Ovary (tissue), 9 donors: ENCODE measurements around the gene FRMD4A. TPM values are rescaled to one million over a fixed set of nuclear protein-coding genes. Genes with fewer than 3 reads are reported as not detected.

ENCODE experiments used
- DNase-seq, 5 donors: peaks; one replicate each; pipeline ENCODE4 v3.0.0-alpha.2; 2019 to 2020
- H3K27ac ChIP-seq, 2 donors: fragments of 200-600 bp; one replicate each; pipeline versions ENCODE4 v1.5.1 to v1.8.0; 2019 to 2022
- H3K27me3 ChIP-seq: fragments of 200-600 bp; one replicate; pipeline ENCODE4 v1.8.0; 2022
- H3K36me3 ChIP-seq: fragments of 200-600 bp; sonication (generic); one replicate; pipeline ENCODE4 v1.5.1; 2019
- H3K4me1 ChIP-seq: one replicate; pipeline ENCODE4 v1.8.1; 2013; ENCODE audit warnings: mild to moderate bottlenecking, moderate library complexity; ENCODE audit not compliant: insufficient read depth
- H3K4me3 ChIP-seq: fragments of 200-600 bp; sonication (generic); one replicate; pipeline ENCODE4 v1.5.1; 2017
- H3K9me3 ChIP-seq, 2 donors: fragments of 200-600 bp in 1 of 2; sonication (generic) in 1 of 2; one replicate each; pipeline versions ENCODE4 v1.5.1 to v1.8.1; 2013 to 2019; ENCODE audit warnings: mild to moderate bottlenecking in 1 of 2, moderate library complexity in 1 of 2
- EP300 ChIP-seq: sonication (generic); formaldehyde crosslinking; IDR thresholded peaks from one replicate; pipeline ENCODE4 v1.6.1; 2017; ENCODE audit warnings: antibody characterized with exemption
- POLR2A ChIP-seq: fragments of 450-650 bp; IDR thresholded peaks from one replicate; pipeline ENCODE4 v1.6.1; 2017; ENCODE audit warnings: antibody characterized with exemption, mild to moderate bottlenecking, moderate library complexity
- WGBS, 3 donors: extraction: QIAGEN DNeasy Blood & Tissue Kit in 1 of 3; methylation state at CpG; one replicate each; pipeline versions ENCODE4 v1.1.5 to v1.1.7; 2013 to 2017; 5-methylcytosine and 5-hydroxymethylcytosine counted together
- intact Hi-C, 4 donors: fragments of 100-400 bp; cut with DNase I; formaldehyde crosslinking; loops; one replicate each; pipeline versions ENCODE4 v1.11.0 to v1.15.1; 2022 to 2023
- polyA plus RNA-seq, 2 donors: library from polyadenylated mRNA; stranded (reverse); fragments of 200-250 nt in 1 of 2; fragments of 350-450 nt in 1 of 2; fragmentation: Illumina TruSeq in 1 of 2; extraction: RNeasy Lipid Tissue Mini Kit (QIAGEN cat#74804) in 1 of 2; gene quantifications; one replicate each; pipeline ENCODE4 v1.2.3, GENCODE V29; 2013 to 2014
- total RNA-seq, 7 donors: library from RNA; depleted of rRNA in 2 of 7; stranded (reverse); fragments of >200 nt in 2 of 7; fragmentation: NEBNext Ultra II Directional in 3 of 7; extraction: Animal tissue kit (Norgen Biotek cat#: 25700) in 3 of 7; gene quantifications; one replicate each; pipeline versions ENCODE4 v1.1.0 to v1.2.4, GENCODE V29; 2016 to 2023
- TF ChIP-seq, protein P1 (sequence below), 3 donors: fragments of 450-650 bp in 2 of 3; fragments of 200-600 bp in 1 of 3; IDR thresholded peaks; one replicate each; pipeline versions ENCODE4 v1.5.1 to v1.8.0; 2016 to 2022; ENCODE audit warnings: antibody characterized with exemption in 3 of 3, mild to moderate bottlenecking in 1 of 3
- donor health status: DM: no; HTN: no; CAD: no; lungs with moderate emphysema.
- donor health status: DM: no; HTN: no; CAD: no.
- donor health status: Bipolar disorder and iron deficiency.
- donor health status: DM: yes; HTN: yes; CAD: no.
- donor health status: DM: no; HTN: no; CAD: no.
- donor health status: DM: yes; HTN: yes; CAD: no.

The FRMD4A gene
- total and polyA plus RNA-seq, 9 donors, result 5.5 to 24.7 (median 11.3) TPM

DNA sequence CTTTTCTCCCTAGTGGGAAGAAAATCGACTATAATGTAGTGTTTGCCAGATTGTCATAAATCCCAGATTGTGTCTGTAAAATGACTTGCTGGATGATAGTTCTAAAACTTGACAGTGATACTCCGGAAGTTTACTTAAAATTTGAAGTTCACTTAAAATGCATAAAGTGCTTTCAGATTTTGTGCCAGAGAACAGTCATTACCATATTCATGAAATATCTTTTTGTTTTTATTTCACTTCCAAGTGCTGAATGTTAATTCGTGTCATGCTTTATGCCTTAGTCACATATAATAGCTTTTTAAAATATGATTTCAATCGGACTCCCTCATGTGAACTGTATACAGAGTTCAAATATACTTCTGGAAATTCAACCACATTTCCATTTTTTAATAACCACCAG lies 713.6 kb downstream of the FRMD4A start:
- H3K27me3 ChIP-seq, result no peaks in the 10 kb centered on the region
- intact Hi-C loops, result loop anchor here in 1 of 4 donors (10.0 kb wide), 1 partner anchor 158 kb away; no protein-coding TSS in a partner anchor
- TF ChIP-seq, protein P1, sequence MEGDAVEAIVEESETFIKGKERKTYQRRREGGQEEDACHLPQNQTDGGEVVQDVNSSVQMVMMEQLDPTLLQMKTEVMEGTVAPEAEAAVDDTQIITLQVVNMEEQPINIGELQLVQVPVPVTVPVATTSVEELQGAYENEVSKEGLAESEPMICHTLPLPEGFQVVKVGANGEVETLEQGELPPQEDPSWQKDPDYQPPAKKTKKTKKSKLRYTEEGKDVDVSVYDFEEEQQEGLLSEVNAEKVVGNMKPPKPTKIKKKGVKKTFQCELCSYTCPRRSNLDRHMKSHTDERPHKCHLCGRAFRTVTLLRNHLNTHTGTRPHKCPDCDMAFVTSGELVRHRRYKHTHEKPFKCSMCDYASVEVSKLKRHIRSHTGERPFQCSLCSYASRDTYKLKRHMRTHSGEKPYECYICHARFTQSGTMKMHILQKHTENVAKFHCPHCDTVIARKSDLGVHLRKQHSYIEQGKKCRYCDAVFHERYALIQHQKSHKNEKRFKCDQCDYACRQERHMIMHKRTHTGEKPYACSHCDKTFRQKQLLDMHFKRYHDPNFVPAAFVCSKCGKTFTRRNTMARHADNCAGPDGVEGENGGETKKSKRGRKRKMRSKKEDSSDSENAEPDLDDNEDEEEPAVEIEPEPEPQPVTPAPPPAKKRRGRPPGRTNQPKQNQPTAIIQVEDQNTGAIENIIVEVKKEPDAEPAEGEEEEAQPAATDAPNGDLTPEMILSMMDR (IDR thresholded peaks at IDR 0.05), result no peak
- H3K27ac ChIP-seq, result no peak overlapping the region
- H3K9me3 ChIP-seq, result no peaks in the 10 kb centered on the region
- no peak overlapping the region for H3K4me3 ChIP-seq
- no peaks in the 10 kb centered on the region for H3K4me1 ChIP-seq
- WGBS, 3 donors, result 70 to 85% (median 76%) methylated on average over 4 of the region's 4 CpGs
- no peaks in the 10 kb centered on the region for H3K36me3 ChIP-seq
- no peak for DNase-seq

DNA sequence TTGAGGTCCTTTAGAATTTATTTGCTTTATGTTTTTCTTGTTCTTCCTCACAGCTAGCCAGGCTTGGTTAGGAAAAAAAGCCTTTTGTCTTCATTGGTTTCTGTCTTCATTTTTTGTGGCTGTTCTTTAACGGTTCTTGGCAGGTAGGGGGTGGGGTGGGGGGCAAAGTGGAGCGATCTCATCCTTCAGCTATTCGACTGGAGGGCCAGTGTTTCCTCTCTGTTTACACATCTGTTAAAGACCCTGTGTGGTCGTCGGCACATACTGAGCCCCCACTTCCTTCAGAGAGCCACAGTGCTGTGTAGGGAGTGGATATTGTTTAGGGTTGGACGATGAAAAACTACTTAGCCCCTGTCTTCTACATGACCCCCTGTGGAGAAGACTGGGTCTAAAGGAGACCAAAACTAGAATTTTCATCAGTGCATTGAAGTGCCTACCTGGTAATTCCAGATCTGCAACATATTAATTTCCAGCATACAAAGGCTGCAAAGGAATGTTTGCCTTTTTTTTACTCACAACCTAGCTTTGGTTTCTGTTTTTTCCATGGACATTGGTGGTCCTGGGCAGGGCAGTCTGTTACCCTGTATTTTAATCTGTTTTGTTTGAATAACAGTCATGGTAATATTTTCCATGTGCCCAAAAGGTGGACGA lies 714.9 kb downstream of the FRMD4A start:
- Histone ChIP-seq H3K4me3 (no peak overlapping the region), H3K27me3 (no peaks in the 10 kb centered on the region), H3K9me3 (no peaks in the 10 kb centered on the region), H3K4me1 (no peaks in the 10 kb centered on the region), H3K27ac (no peak overlapping the region), H3K36me3 (no peaks in the 10 kb centered on the region)
- WGBS, 3 donors, result 56 to 60% (median 59%) methylated on average over 7 of the region's 7 CpGs
- intact Hi-C loops, result loop anchor here in 1 of 4 donors (10.0 kb wide), 1 partner anchor 159 kb away; no protein-coding TSS in a partner anchor
- DNase-seq, result no peak
- TF ChIP-seq POLR2A, result no peak
- TF ChIP-seq EP300, result no peak
- TF ChIP-seq, protein P1 (IDR thresholded peaks at IDR 0.05), result no peak

DNA sequence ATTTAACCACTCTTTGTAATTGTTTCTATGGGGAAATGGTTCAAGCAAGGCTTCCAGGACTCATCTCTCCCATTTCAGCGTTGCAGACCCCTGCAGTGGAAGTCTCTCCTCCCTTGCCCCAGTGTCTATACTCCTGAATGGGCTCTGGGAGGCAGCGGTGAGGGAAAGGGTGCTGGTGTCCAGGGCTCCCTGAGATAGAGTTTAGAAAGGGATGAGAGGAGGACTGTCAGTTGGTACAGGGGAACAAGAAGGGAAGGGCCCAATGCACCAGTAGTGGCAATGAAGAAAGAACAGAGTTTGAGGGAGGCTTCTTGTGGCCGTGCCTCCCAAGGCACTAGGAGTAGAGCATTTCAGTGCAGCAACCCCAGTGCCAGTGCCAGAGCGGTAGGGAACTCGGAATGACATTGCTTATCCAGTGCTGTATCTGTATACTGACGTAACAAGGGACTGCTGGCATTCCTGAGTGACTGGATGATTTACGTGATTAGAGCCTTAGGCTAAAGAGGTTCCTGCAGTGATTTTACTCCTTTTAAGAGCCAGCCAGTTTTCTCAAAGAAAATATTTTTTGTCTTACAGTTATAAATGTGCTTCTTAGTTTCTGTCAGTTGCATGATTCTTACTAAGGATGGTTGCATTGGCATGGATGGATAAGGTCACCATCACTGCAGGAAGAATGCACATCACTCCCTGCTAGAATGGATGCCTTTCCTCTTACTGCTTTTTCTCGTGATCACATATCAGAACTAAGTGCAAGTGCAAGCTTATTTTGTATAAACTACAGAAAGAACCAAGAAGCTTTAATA lies 716.0 kb downstream of the FRMD4A start:
- Histone ChIP-seq H3K36me3 (no peaks in the 10 kb centered on the region), H3K4me3 (no peak overlapping the region), H3K9me3 (no peaks in the 10 kb centered on the region), H3K27ac (no peak overlapping the region), H3K4me1 (no peaks in the 10 kb centered on the region), H3K27me3 (no peaks in the 10 kb centered on the region)
- intact Hi-C loops, result loop anchor here in 1 of 4 donors (10.0 kb wide), 1 partner anchor 160 kb away; no protein-coding TSS in a partner anchor
- DNase-seq, result no peak
- WGBS, 3 donors, result 73 to 84% (median 79%) methylated on average over 8 of the region's 8 CpGs
- no peak for TF ChIP-seq EP300
- TF ChIP-seq, protein P1 (IDR thresholded peaks at IDR 0.05), result no peak
- TF ChIP-seq POLR2A, result no peak

DNA sequence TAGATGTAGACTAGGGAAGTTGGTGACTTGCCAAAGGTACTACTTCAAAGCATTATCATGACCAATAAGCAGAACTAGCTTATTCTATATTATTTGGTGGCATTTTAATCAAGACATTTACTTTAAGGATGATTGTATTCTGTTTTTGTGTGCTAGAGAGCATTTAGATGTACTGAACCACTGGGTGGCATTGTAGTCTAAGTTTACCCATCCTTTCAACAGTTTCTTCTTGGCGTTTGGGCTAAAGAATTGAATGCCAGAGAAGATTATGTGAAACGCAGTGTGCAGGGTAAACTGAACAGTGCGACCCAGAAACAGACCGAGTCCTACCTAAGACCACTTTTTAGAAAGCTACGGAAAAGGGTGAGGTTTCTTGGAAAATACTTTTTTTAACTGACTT lies 717.2 kb downstream of the FRMD4A start:
- H3K36me3 ChIP-seq, result no peaks in the 10 kb centered on the region
- H3K27ac ChIP-seq, result no peak overlapping the region
- no peaks in the 10 kb centered on the region for H3K9me3 ChIP-seq
- H3K4me3 ChIP-seq, result no peak overlapping the region
- intact Hi-C loops, result loop anchor here in 1 of 4 donors (10.0 kb wide), 1 partner anchor 161 kb away; no protein-coding TSS in a partner anchor
- no peaks in the 10 kb centered on the region for H3K27me3 ChIP-seq
- TF ChIP-seq POLR2A (no peak), EP300 (no peak)
- TF ChIP-seq, protein P1 (IDR thresholded peaks at IDR 0.05), result no peak
- WGBS, 3 donors, result 22 to 27% (median 22%) methylated on average over 5 of the region's 5 CpGs
- no peak for DNase-seq
- H3K4me1 ChIP-seq, result no peaks in the 10 kb centered on the region
